Right ventricle myocardium inferior (tissue), 1 donor: Measurements from ENCODE around the gene ESYT2. TPM values are rescaled to one million over a fixed set of nuclear protein-coding genes. Genes with fewer than 3 reads are reported as not detected.
"Not testable (repeated sequence)": the region's sequence is repeated elsewhere in the genome, so short reads cannot be mapped to it uniquely, and the experiment has no call there.

ENCODE experiments used
- ATAC-seq: fragments of 200-7000 bp; cut with Tn5 transposase; one replicate; pipeline ENCODE4 v1.9.1; 2020; ENCODE audit warnings: mild to moderate bottlenecking, moderate library complexity
- DNase-seq: peaks from one replicate; pipeline ENCODE4 v3.0.0; 2021; ENCODE audit errors: missing footprints
- intact Hi-C: fragments of 100-400 bp; cut with DNase I; formaldehyde crosslinking; loops from one replicate; pipeline ENCODE4 v1.11.0; 2022
- long read RNA-seq: library from polyadenylated mRNA; unstranded; transcript quantifications from one replicate; pipeline ENCODE4 v2.0.0, GENCODE V29; 2021
- total RNA-seq: library from RNA; stranded (reverse); fragmentation: NEBNext Ultra II Directional; extraction: Animal tissue kit (Norgen Biotek cat#: 25700); gene quantifications from one replicate; pipeline ENCODE4 v1.2.1, GENCODE V29; 2021
- donor health status: DM: no; HTN: yes; CAD: no; lungs with severe emphysema.

Gene ESYT2
- total RNA-seq: 42.5 TPM
- long read RNA-seq, full-length matches to known transcripts: 15 of 19 reads
- long read RNA-seq, partial matches to known transcripts: 0 of 19 reads
- long read RNA-seq, other reads (novel, unspliced or antisense): 4 of 19 reads

- DNase-seq (peak; percentile 100), ATAC-seq (peak; percentile 95)
- intact Hi-C loops: loop anchor here (1.0 to 5.0 kb wide), 5 partner anchors 11 to 122 kb away; partner anchors contain the start of gene DYNC2I1
Observed at GRCh38 chr7:158829342-158830210, at the start of gene ESYT2. Gene ESYT2, minus strand, starts transcription at chr7:158829509. Its CDS starts 91 bp downstream, at chr7:158829418.

GRCh38 chr7:158878151-158879079, 49.1 kb upstream of the ESYT2 start:
- intact Hi-C loops, ATAC-seq, DNase-seq: not testable (repeated sequence)

- ATAC-seq: no peak
- intact Hi-C loops: no loop called here
- DNase-seq: no peak
Observed at GRCh38 chr7:158876984-158877383, 47.7 kb upstream of the ESYT2 start.

GRCh38 chr7:158869876-158870275, 40.6 kb upstream of the ESYT2 start:
- intact Hi-C loops: loop anchor here (5.0 to 10.0 kb wide), 2 partner anchors 88 to 165 kb away; partner anchors contain the start of gene NCAPG2
- DNase-seq: no peak
- no peak for ATAC-seq

GRCh38 chr7:158868764-158869410, 39.6 kb upstream of the ESYT2 start:
- DNase-seq: no peak
- no peak for ATAC-seq
- intact Hi-C loops: loop anchor here (5.0 to 10.0 kb wide), 2 partner anchors 87 to 164 kb away; partner anchors contain the start of gene NCAPG2

- ATAC-seq (no peak), DNase-seq (no peak)
- intact Hi-C loops: loop anchor here (5.0 to 10.0 kb wide), 2 partner anchors 85 to 163 kb away; partner anchors contain the start of gene NCAPG2
Observed at GRCh38 chr7:158867214-158867984, 38.1 kb upstream of the ESYT2 start.

GRCh38 chr7:158865977-158866376, 36.7 kb upstream of the ESYT2 start:
- intact Hi-C loops: loop anchor here (2.0 to 10.0 kb wide), 3 partner anchors 37 to 161 kb away; partner anchors contain the start of genes ESYT2 and NCAPG2
- ATAC-seq (no peak), DNase-seq (no peak)

- no peak for ATAC-seq
- DNase-seq: no peak
- intact Hi-C loops: loop anchor here (2.0 to 10.0 kb wide), 3 partner anchors 37 to 161 kb away; partner anchors contain the start of genes ESYT2 and NCAPG2
Observed at GRCh38 chr7:158865462-158865922, 36.2 kb upstream of the ESYT2 start.

- intact Hi-C loops: loop anchor here (2.0 to 10.0 kb wide), 3 partner anchors 36 to 160 kb away; partner anchors contain the start of genes ESYT2 and NCAPG2
- ATAC-seq (no peak), DNase-seq (no peak)
Observed at GRCh38 chr7:158864833-158865232, 35.5 kb upstream of the ESYT2 start.

- DNase-seq (no peak), ATAC-seq (no peak)
- intact Hi-C loops: loop anchor here (2.0 to 10.0 kb wide), 2 partner anchors 36 to 160 kb away; partner anchors contain the start of genes ESYT2 and NCAPG2
Observed at GRCh38 chr7:158864507-158864820, 35.2 kb upstream of the ESYT2 start.

GRCh38 chr7:158863611-158864506, 34.5 kb upstream of the ESYT2 start:
- DNase-seq (peak; percentile 91), ATAC-seq (peak; percentile 91)
- intact Hi-C loops: loop anchor here (2.0 to 10.0 kb wide), 3 partner anchors 35 to 159 kb away; partner anchors contain the start of genes ESYT2 and NCAPG2

GRCh38 chr7:158862985-158863610, 33.8 kb upstream of the ESYT2 start:
- intact Hi-C loops: loop anchor here (2.0 to 10.0 kb wide), 2 partner anchors 44 to 158 kb away; partner anchors contain the start of gene NCAPG2
- peak; percentile 4 for ATAC-seq
- not testable (repeated sequence) for DNase-seq

- no peak for DNase-seq
- no peak for ATAC-seq
- intact Hi-C loops: loop anchor here (2.0 to 10.0 kb wide), 2 partner anchors 43 to 157 kb away; partner anchors contain the start of gene NCAPG2
Observed at GRCh38 chr7:158861936-158862704, 32.8 kb upstream of the ESYT2 start.

GRCh38 chr7:158861004-158861787, 31.9 kb upstream of the ESYT2 start:
- DNase-seq: no peak
- intact Hi-C loops: loop anchor here (10.0 kb wide), 1 partner anchor 156 kb away; the partner anchor contains the start of gene NCAPG2
- ATAC-seq: no peak
